ENCODE data around the gene PSG6. TPM values are rescaled to one million over a fixed set of nuclear protein-coding genes. Genes with fewer than 3 reads are reported as not detected.

Gene PSG6
- 1.0 TPM in 1 of 2 replicates, not detected in the other for total RNA-seq

DNA sequence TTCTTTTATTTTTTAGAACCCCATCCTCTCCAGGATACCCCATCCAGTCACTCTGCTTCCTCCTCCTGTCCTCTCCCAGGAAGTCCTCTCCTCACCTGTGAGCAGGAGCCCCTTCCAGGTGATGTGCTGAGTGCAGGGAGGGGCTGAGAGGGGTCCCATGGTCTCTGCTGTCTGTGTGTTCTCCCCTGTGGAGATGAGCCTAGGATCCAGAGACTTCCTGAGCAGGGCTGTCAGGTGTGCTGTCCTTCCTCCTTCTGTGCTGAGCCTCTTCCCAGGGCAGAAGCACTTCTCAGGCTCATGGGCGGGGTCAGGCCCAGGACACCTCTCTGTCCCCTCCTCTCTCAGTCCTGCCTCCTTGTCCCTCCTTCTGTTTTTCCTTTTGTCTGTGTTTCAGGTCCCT is at the start of gene PSG6:
Gene PSG6, minus strand, starts transcription at position 261 of the 400 bp plus-strand sequence. Its CDS starts 102 bp downstream, at position 159.

DNA sequence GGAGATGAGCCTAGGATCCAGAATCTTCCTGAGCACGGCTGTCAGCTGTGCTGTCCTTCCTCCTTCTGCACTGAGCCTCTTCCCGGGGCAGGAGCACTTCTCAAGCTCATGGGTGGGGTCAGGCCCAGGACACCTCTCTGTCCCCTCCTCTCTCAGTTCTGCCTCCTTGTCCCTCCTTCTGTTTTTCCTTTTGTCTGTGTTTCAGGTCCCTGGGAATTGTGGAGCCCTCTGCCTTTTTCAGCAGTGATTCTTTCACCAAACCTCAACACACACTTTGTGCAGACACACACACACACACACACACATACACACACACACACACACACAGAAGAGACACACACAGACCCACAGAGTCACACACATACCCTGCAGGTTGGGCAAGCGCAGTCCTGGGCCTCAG is 19.4 kb upstream of the PSG6 start, which contains the start of gene PSG7:
Gene PSG7, minus strand, starts transcription at position 101 of the 400 bp plus-strand sequence. CDS start 131 bp downstream, outside the sequence.

DNA sequence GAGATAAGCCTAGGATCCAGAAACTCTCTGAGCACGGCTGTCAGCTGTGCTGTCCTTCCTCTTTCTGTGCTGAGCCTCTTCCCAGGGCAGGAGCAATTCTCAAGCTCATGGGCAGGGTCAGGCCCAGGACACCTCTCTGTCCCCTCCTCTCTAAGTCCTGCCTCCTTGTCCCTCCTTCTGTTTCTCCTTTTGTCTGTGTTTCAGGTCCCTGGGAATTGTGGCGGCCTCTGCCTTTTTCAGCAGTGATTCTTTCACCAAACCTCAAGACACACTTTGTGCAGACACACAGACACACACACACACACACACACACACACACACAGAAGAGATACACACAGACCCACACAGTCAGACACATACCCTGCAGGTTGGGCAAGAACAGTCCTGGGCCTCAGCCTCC is 38.1 kb downstream of the PSG6 start, which contains the start of gene PSG1:
Gene PSG1, minus strand, starts transcription at position 101 of the 400 bp plus-strand sequence. CDS start 132 bp downstream, outside the sequence.

Other genes with a start within 250 kb of the PSG6 start
- gene PSG3, start 177.4 kb downstream of the PSG6 start, total RNA-seq: not detected in 2 replicates
- 0.17 TPM in 1 of 2 replicates, not detected in the other for gene PSG8, start 152.2 kb downstream of the PSG6 start, total RNA-seq
- gene PSG1, start 38.2 kb downstream of the PSG6 start, total RNA-seq: 0.58 and 1.8 TPM in 2 replicates
- 0.17 and 0.44 TPM in 2 replicates for gene PSG7, start 19.3 kb upstream of the PSG6 start, total RNA-seq
- gene PSG11, start 108.6 kb upstream of the PSG6 start, total RNA-seq: not detected in 2 replicates
- 0.50 TPM in 1 of 2 replicates, not detected in the other for gene PSG2, start 164.8 kb upstream of the PSG6 start, total RNA-seq